Prostate gland (tissue), 2 donors: ENCODE measurements around the gene SATB1.
A peak's percentile ranks its signal among the peaks of the same experiment; 100 is the strongest.

Source experiments
- POLR2A ChIP-seq: fragments of 450-650 bp; IDR thresholded peaks from one replicate; pipeline ENCODE4 v1.6.1; 2016; ENCODE audit warnings: antibody characterized with exemption, mild to moderate bottlenecking
- POLR2AphosphoS5 ChIP-seq: sonication (generic); formaldehyde crosslinking; IDR thresholded peaks from one replicate; pipeline ENCODE4 v1.6.1; 2017; ENCODE audit warnings: antibody characterized with exemption
- TF ChIP-seq, protein P1 (sequence below), 4 experiments: fragments of 200-600 bp in 2 of 4; fragments of 450-650 bp in 2 of 4; sonication (generic) in 2 of 4; IDR thresholded peaks; 1 replicate in 3 of 4; 2 replicates in 1 of 4; pipeline ENCODE4 v1.5.1; 2016 to 2019; ENCODE audit warnings: antibody characterized with exemption in 4 of 4, mild to moderate bottlenecking in 2 of 4, moderate library complexity in 2 of 4

DNA sequence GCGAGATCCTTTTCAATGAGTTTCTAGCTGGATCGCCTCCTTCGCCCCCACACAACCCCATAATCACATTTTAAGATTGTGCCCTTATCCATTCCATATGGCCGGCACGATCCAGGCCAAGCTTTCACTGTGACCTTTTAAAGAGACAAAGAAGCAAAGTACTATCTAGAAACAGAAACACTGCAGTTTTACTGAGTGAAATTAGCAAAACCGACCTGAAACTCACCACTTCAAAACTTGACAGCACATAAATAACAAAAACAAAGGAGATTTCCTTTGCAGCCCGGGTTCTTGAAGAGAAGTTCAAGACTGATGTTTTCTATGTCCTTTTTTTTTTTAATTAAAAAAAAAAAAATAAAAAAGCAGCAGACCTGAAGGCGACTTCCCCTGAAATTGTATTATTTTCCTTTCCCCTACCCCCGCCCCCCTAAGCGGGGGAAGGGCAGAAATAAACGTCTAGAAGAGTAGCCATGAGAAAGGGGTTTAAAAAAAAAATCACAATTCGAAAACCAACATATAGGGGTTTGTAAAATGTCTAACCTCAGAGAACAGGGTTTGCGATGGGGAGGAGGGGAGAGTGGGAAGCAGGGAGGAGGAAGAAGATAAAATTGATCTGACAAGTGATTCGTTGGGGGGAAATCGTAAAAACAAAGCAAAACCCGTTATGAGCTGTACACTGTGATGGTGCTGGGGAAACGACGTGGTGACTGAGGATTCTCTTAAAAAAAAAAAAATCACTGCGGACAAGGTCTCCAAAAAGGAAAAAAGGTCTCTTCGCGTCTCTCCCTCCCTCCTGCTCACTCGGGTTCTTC lies 1.5 kb downstream of the SATB1 start:
- TF ChIP-seq, protein P1, sequence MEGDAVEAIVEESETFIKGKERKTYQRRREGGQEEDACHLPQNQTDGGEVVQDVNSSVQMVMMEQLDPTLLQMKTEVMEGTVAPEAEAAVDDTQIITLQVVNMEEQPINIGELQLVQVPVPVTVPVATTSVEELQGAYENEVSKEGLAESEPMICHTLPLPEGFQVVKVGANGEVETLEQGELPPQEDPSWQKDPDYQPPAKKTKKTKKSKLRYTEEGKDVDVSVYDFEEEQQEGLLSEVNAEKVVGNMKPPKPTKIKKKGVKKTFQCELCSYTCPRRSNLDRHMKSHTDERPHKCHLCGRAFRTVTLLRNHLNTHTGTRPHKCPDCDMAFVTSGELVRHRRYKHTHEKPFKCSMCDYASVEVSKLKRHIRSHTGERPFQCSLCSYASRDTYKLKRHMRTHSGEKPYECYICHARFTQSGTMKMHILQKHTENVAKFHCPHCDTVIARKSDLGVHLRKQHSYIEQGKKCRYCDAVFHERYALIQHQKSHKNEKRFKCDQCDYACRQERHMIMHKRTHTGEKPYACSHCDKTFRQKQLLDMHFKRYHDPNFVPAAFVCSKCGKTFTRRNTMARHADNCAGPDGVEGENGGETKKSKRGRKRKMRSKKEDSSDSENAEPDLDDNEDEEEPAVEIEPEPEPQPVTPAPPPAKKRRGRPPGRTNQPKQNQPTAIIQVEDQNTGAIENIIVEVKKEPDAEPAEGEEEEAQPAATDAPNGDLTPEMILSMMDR (IDR thresholded peaks at IDR 0.05), result no peak
- TF ChIP-seq POLR2A, result no peak
- TF ChIP-seq POLR2AphosphoS5, result peak; percentile 61
